T-helper 9 cell (primary cell): Measurements from ENCODE around the gene STXBP1.

Source experiments
- DNase-seq: peaks from one replicate; pipeline ENCODE4 v3.0.0-alpha.2; 2020

The STXBP1 gene

DNA sequence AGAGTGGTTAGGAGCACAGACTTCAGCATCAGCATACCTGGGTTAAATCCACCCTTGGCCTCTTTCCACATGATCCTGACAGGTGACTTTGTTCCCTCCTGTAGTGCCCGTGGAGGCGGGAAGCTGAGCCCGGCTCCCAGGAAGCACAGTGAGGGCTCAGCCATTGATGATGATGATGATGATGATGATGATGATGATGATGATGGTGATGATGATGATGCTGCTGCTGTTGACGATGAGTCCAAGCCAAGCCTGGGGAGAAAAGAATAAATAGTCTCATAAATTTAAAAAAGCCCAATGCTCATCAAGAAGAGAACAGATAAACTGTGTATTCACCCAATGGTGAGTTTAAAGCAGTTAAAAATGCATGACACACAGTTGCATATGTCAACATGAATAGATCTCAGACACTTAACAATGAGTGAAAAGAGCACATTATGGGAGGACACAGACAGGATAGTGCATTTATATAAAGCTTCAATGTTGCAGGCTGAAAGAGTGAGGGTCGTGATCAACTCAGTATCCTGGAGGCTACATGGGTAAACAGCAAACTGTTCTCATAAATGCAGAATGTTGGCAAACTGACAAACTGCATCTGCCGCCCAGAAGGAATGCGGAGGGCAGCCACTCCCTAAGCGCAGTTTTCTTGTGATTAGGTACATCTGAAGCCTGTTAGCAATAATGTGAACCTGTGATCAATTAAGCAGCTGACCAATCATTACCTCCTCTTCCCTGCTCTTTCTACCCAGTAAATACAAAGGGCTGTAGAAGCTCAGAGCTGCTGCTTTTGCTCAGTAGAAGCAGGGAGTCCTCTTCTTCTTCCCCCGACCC is 83.0 kb downstream of the STXBP1 start:
- DNase-seq = no peak

DNA sequence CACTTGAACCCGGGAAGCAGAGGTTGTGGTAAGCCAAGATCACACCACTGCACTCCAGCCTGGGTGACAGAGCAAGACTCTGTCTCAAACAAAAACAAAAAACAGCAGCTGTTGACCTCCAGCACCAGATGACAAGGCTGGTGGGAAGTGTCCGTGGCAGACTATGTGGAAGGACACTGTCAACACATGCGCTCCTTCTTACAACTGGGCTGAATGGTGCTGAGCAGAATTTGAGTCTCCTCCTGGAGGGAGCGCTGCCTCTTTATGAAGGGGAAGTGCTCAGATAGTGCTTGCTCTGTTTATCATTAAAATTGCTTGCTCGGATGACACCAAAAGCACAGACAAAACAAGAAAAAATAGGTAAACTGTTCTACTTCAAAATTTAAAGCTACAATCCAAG is 85.5 kb downstream of the STXBP1 start:
- DNase-seq = no peak

DNA sequence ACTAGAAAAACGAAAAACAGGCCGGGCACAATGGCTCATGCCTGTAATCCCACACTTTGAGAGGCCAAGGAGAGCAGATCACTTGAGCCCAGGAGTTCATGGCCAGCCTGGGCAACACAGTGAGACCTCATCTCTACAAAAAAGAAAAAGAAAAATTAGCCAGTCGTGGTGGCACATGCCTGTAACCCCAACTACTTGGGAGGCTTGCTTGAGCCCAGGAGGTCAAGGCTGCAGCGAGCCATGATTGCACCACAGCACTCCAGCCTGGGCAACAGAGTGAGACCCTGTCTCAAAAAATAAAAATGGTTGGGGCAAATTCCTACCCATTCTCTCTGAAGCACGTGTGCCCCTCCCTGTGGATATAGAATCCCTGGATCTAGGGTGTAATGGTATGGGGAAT is 86.3 kb downstream of the STXBP1 start:
- DNase-seq = no peak

DNA sequence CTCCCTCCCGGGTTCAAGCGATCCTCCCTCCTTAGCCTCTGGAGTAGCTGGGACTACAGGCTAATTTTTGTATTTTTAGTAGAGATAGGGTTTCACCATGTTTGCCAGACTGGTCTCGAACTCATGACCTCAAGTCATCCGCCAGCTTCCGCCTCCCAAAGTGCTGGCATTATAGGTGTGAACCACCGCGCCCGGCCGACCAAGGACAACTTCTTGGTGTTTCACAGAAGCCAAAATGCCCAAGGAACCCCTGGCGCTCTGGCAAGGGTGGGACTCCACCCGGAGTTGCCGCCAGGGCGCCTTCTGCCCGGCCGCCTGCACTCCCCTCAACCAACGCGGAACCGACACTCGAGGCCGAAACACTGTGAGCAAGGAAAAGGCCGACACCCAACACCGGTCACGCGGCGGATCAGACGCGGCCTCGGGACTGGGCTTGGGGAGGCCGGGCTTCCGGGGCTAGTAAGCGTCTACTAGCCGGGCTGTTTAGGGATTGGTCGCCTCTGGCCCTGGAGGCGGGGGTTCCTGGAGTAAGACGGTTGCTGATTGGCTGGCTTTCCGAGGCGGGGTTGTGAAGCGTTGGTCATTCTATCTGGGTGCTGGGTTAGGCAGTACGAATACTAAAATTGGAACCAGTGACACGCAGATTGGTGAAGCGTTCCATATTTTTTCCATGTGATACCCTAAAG is 87.1 kb downstream of the STXBP1 start:
- DNase-seq = peak; percentile 69

DNA sequence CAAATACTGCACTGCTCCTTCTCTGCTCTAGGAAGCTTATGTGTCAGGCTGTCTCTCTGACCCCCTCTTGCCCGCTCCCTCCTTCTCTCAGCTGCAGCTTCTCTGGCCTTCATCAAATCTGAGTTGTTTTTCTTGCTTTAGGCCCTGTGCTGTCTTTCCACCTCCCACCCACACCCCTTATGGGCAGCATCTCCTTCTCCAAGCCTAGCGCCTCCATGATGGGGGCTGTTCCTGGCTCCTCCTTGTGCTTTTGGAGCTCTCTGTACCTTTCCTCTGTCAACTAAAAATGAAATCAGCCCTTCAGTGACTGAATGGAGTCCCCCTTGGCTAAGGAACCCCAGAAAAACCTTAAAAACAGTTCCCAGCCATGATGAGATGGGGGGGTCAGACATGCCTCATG is 88.1 kb downstream of the STXBP1 start:
- no peak for DNase-seq

DNA sequence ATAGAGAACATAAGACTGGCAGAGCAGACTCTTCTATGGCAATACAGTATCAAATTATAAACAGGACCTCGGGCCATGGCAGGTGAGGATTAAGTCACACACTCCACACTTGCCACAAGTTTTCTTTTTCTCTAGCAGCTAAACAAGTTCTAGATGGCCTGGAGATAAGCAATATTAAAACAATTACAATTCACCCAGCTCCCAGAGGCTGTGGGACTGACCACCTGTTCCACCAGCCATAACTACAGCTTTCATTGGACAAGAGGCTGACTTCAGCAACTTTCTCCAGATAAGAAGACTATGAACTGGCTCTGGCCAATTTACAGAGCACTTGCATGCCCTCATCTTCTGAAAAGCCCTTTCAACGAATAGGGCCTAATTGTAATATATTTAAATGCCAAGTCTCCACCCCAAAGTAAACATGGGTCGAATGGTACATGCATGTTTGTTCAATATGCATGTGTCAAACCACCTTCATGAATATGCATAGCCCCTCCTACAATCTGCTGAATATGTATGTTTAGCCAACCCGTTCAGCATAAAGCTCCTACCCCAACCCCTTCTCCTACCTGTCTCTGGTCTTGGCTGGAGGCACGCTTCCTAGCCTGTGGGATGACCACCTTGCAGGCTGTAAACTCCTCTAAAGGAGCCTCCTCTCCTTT is 88.6 kb downstream of the STXBP1 start:
- DNase-seq = no peak

DNA sequence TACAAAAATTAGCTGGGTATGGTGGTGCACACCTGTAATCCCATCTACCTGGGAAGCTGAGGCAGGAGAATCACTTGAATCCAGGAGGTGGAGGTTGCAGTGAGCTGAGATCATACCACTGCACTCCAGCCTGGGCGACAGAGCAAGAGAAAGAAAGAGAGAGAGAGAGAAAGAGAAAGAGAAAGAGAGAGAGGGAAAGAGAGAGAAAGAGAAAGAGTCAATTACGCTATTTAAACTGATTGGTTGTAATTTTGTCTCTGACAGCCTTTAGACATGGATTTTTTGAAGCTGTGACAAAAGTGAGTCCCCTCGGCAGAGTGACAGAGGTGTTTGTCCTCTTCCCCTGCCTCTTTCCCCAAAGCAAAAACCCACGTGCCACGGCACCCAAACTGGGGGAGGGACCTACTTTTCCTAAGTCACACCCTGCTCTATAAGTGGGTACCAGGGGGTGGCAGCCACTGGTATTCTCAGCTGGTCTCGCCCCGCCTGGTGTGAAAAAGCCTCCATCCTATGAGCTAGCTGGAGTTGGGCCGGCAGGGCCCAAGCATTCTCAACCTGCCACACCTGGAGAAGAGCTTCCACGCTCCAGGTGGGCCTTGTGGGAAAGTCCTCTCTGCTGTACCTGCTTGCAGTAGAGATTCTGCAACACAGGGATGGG is 91.3 kb downstream of the STXBP1 start:
- no peak for DNase-seq

DNA sequence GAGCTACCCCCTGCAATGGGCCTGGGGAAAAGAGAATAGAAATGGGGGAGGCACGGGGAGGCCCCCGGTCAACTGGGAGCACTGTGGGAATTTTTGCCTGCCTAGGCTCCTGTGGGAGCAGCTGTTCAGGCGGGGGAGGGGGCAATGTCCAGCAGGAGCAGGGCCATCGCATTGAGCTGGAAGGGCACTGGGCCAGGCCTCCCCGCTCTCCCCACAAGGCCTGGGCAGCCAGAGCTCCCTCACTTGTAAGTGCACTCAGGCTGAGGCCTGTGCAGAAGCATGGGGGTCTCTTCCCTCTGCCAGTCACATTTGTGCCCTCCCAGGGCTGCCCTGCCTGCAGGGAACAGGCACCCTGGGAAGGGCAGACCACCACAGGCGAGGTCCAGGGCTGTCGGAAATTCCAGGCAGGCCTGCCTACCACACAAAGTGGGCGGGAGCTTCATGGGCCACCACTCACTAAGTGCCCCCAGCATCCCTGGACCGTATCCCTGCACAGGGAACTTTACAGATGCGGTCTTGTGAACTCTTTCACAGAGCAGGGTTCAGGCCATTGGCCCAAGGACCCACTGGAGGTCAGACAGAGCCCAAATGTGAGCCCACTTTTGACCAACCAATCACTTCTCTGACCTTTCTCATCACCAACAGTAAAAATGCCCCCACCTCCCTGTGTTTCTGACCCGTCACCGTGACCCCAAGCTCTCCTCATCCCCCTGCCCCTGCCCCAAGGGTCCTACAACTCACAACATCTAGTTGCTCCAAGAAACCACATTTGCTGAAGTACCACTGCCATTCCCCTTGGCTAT is 93.7 kb downstream of the STXBP1 start:
- DNase-seq = no peak

DNA sequence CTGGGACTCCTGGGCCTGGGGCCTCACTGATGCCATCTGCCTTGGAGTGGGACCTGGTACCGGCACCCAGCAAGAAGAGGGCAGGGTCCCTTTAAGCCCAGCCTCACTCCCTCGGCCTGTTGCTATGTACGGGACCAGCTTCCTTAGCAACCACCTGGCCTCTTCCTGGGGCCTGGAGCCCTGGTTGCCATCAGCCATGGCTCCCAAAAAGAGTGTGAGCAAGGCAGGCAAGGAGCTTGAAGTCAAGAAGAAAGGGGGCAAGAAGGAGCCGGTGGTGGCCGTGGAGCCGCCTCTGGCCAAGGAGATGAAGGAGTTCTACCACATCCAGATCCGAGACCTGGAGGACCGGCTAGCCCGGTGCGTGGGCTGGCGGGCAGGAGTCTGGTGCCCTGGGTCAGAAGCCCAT is 94.8 kb downstream of the STXBP1 start, which contains the start of gene CFAP157:
TSS of gene CFAP157 (plus strand) at position 153 of the 406 bp plus-strand sequence. CDS start at position 197, 44 bp downstream.
- DNase-seq = no peak

DNA sequence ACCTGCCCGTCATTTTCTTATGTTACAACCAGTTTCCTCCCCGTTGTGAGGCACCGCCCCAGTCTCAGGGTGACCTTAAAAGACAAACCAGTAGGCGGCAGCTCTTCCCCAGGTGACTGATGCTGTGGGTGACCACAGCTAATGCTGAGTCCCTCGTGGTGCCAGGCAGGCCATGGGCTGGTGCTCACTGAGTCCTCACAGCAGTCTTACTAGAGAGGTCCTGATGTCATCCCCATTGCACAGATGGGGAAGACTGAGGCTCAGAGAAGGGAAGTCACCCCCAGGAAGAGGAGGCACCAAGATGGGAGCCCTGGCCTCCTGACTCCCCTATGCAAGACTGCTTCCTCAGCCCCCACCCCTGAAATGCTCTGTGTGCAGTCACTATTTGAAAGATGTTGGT is 95.7 kb downstream of the STXBP1 start:
- peak; percentile 27 for DNase-seq

DNA sequence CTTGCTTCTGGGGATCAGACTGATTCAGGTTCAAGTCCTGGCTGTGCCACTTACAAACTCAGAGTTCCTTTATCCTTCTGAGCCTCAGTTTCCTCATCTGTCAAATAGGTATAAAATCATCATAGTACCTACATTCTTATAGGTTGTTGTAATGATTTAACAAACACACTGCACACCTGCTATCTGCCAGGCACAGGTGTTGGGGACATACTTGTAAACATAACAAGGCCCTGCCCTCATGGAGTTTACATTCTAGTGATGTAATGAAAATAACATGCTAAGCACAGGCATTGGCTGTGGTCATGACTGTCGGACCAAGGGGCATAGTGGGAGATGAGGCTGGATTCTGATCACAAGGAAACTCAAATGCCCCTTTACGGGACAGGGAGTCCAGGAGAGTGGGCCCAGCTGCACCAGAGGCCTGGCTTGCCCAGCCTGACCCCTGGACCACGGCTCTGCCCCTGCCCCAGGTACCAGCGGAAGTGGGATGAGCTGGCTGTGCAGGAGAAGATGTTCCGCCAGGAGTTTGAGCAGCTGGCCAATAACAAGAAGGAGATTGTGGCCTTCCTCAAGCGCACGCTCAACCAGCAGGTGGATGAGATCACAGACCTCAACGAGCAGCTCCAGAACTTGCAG is 97.0 kb downstream of the STXBP1 start:
- DNase-seq = no peak

DNA sequence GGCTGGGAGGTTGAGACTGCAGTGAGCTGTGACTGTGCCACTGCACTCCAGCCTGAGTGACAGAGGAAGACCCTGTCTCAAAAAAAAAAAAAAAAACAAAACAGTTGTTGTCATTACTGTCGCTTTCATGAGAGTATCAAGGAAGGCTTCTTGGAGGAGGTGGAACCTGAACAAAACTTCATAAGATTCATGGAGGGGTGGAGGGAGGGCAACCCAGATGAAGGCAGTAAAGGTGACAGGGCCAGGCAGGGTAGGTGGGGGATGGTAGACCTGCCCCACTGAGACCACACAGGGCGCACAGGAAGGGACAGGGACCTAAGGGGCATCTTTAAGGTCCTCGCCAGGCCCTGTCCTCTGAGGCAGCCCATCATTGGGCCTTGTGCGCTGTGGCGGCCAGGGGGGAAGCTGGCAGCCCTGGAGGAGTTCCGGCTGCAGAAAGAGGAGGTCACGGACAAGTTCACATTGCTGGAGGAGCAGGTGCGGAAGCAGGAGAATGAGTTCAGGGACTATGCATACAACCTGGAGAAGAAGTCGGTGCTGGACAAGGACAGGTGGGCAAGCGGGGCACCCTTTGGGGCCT is 98.2 kb downstream of the STXBP1 start:
- no peak for DNase-seq

DNA sequence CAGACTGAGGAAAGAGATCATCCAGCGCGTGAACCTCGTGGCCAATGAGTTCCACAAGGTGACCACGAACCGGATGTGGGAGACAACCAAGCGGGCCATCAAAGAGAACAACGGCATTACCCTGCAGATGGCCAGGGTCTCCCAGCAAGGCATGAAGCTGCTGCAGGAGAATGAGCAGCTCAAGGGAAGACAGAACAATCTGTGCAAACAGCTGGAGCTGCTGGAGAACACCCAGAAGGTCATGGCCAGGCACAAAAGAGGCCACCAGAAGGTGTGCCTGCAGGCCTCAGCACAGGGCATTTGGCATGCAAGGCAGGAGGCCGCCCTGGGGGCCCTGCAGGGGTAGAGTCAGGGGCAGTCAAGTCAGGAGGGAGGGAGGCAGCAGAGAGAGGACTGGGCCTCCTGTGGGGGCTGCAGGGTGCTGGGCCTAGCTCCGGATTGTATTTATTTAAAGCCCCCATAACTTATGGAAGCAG is 99.2 kb downstream of the STXBP1 start:
- DNase-seq = no peak

DNA sequence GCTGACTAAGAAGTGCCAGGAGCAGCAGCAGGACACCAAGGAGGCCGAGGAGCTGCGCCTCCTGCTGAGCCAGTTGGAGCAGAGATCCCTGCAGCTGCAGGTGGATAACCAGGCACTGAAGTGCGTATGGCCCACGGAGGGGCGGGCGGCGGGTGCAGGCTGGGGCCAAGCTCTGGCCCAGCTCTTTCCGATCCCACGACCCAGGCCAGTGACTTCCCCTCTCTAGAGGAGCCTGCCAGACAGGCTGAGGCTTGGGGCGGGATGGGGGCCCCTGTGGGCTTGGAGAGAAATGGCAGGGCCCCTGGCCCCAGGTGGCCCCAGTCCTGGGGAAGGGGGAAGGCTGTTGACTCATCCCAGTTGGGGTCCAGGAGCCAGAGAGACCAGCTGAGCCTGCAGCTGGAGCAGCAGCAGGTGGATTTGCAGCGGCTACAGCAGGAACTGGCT is 99.8 kb downstream of the STXBP1 start:
- DNase-seq = no peak

DNA sequence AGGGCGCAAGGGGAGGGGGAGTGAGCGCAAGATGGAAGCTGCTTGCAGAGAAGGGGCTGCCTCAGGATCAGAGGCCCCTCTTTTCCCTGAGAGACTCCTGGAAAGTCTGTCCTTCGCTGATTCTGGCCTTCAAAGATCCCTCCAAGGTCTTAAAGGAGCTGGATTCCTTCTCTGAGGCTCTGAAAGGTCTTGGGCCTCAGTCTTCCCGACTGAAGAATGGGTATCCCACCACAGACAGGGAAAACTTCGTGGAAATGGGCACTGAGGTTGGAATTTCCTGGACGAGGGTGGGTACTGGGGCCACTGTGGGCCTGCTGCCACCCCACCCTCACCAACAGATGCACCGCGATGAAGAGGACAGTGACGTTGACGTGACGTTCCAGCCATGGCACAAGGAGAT is 100.3 kb downstream of the STXBP1 start:
- DNase-seq = no peak

DNA sequence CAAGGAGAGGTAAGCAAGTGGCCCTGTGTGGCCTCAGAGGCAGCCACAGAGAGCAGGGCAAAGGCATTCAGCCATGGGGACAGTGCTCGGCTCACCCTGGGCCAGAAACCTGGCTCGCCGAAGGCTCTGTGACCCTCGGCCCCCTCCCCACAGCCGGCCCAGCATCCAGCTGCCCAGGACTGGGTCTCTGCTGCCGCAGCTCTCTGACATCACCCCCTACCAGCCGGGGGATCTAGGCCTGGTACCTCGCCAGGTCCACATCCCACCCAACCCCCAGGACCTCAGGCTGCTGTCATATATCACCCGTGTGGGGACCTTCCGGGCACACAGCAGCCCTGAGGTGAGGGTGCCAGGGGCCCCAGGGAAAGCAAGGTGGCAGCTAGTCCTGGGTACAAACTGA is 100.8 kb downstream of the STXBP1 start:
- no peak for DNase-seq

DNA sequence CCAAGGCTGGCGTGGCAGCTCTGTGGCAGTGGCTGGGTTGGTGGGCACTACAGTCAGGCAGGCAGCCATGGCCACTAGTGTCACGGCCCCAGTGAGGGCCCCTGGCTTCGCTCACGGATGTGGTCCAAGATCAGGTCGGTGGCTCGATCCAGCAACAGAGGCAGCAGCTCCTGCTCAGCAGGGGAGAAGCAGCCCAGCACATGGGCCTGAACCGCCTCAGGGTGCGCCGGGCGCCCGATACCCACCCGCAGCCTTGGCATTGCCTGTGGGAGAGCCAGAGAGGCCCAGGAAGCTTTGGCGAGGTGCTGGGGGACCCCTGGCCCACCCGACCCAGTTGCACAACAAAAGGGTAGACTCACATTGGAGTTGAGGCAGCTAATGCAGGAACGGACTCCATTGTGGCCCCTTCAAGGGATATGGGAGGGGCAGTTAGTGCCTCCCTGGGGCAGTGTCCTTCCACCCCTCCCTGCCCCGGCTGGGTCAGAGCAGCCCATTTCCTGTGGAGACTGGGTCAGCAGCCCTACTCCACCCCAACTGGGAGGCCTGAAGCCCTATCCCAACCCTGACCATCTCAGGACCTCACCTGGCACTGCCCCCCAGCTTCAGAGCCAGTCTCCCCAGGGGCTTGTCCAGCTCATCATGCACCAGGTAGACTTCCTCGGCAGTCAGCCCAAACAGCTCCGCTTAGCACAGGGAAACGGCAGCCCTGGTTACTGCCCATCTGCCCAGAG is 102.1 kb downstream of the STXBP1 start:
- no peak for DNase-seq

DNA sequence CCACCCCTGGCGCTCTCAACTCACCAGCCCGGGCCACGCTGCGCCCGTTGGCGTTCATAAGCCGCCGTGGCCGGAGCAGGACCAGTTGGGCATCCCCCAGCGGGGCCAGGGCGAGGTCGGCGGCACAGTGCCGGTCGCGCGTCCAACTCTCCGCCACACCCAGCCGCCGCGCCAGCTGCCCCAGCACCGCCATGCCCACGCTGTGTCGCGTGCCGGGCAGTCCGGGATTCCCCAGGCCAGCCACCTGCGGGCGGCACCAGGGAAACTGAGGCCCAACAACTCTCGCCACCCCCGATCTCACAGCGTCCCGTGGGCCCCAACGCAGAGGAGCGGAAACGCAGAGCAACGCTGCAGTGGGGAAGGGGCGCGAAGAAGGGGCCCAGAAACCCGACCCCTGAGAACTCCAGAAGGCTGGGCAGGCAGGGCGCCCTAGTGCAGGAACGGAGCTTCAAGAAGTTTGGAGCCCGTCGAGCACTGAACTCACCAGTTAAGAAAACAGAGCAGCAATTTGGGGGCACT is 102.9 kb downstream of the STXBP1 start:
- no peak for DNase-seq

DNA sequence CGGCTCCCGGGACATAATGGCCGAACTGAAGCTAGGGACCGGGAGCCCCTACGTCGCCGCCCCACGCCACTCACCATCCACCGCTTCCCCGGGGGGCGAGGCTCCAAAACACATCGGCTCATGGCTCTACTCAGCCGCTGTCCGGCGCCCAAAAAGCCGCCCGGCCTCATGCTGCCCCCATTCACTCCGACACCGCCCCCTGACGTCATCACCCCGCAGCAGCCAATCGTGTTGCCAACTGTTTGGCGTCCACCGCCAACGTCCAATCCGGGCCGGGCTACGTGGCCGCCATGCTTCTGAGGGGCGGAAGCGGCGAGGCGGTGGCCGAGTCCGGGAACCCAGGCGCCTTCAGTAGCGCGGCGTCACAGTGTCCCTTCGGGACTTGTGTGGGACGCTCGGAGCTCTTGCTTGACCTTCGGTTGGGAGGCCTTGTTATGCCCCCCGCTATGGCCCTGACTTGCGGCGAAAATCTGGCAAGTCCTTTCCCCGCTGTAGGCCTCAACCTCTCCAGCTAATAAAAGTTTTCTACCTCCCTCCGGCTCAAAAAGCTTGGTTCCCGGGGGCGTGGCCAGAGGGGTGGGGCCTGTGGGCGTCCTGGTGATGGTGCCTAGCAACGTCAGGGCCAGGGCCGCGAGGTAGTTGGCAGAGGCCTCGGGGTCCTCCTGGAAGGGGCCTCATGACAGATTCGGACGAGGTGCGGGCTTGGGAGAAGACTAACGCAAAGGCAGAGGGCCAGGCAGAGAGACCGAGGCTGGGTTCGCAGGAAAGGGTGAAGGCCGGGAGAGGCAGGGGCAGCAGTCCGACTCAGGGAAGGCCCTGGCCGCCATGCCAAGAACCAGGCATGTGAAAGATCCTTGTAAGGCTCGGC is 103.6 kb downstream of the STXBP1 start, which contains the start of the genes PTRH1 and TTC16:
TSS of gene PTRH1 (minus strand) at position 194 of the 868 bp plus-strand sequence. CDS start at position 170, 24 bp downstream.
TSS of gene TTC16 (plus strand) at position 610 of the 868 bp plus-strand sequence. CDS start at position 677, 67 bp downstream.
- DNase-seq = peak; percentile 98
